WTC11 (cell line): ENCODE measurements around the gene RPL35. TPM values are rescaled to one million over a fixed set of nuclear protein-coding genes. Genes with fewer than 3 reads are reported as not detected.

ENCODE experiments used
- ATAC-seq: fragments of 200-7000 bp; cut with Tn5 transposase; 2 replicates; pipeline ENCODE4 v1.10.0; 2021; ENCODE audit warnings: mild to moderate bottlenecking, moderate library complexity
- CTCF ChIA-PET: fragments of 300-600 bp; sonication (Branson Sonifier 250); formaldehyde crosslinking; loops from one replicate; lab custom pipeline; 2021; ENCODE audit warnings: antibody characterized with exemption; lab: Charles Lee
- POLR2A ChIA-PET: fragments of 350-600 bp; sonication (Branson Sonifier 250); formaldehyde crosslinking; loops from one replicate; lab custom pipeline; 2021; ENCODE audit warnings: antibody characterized with exemption; lab: Charles Lee
- DNase-seq: peaks from one replicate; pipeline ENCODE4 v3.0.0; 2021; ENCODE audit warnings: low spot score
- H3K27ac Mint-ChIP-seq: 2 replicates; pipeline ENCODE4 v1.8.0; 2021; ENCODE audit warnings: mixed read lengths
- H3K27me3 Mint-ChIP-seq: 2 replicates; pipeline ENCODE4 v1.8.0; 2021; ENCODE audit warnings: low read depth, mild to moderate bottlenecking, moderate library complexity, mixed read lengths
- H3K36me3 Mint-ChIP-seq: 2 replicates; pipeline ENCODE4 v1.8.0; 2021; ENCODE audit warnings: mixed read lengths
- H3K4me1 Mint-ChIP-seq: 2 replicates; pipeline ENCODE4 v1.8.0; 2022; ENCODE audit warnings: mixed read lengths
- H3K4me3 Mint-ChIP-seq: 2 replicates; pipeline ENCODE4 v1.8.0; 2021; ENCODE audit warnings: mild to moderate bottlenecking, moderate library complexity, mixed read lengths
- H3K9me3 Mint-ChIP-seq: 2 replicates; pipeline ENCODE4 v1.8.0; 2021; ENCODE audit warnings: mixed read lengths
- AFF4 ChIP-seq: sonication (generic); formaldehyde crosslinking; IDR thresholded peaks from 2 replicates; pipeline ENCODE4 v1.8.1; 2023; ENCODE audit warnings: mild to moderate bottlenecking, missing genetic modification reagents, borderline replicate concordance
- CBFB ChIP-seq: sonication (generic); formaldehyde crosslinking; IDR thresholded peaks from 2 replicates; pipeline ENCODE4 v1.8.1; 2022; ENCODE audit warnings: mild to moderate bottlenecking, low read depth, missing genetic modification reagents
- CDX4 ChIP-seq: fragments of 250-450 bp; sonication (Bioruptor Pico); IDR thresholded peaks from 2 replicates; pipeline ENCODE4 v1.9.0; 2021; ENCODE audit warnings: moderate library complexity, mild to moderate bottlenecking, inconsistent platforms, borderline replicate concordance
- CREB1 ChIP-seq: sonication (generic); formaldehyde crosslinking; IDR thresholded peaks from 2 replicates; pipeline ENCODE4 v1.8.0; 2023; ENCODE audit warnings: mild to moderate bottlenecking, missing genetic modification reagents
- ESRRA ChIP-seq: sonication (generic); formaldehyde crosslinking; IDR thresholded peaks from 2 replicates; pipeline ENCODE4 v1.8.1; 2022; ENCODE audit warnings: mild to moderate bottlenecking, missing genetic modification reagents, borderline replicate concordance
- FOXJ3 ChIP-seq: sonication (generic); formaldehyde crosslinking; IDR thresholded peaks from 2 replicates; pipeline ENCODE4 v1.9.0; 2021; ENCODE audit warnings: missing genetic modification reagents, mild to moderate bottlenecking, borderline replicate concordance
- GTF2I ChIP-seq: fragments of 250-450 bp; sonication (Bioruptor Pico); conservative IDR thresholded peaks from 2 replicates; pipeline ENCODE4 v1.4.0; 2021; ENCODE audit warnings: mild to moderate bottlenecking
- JUN ChIP-seq: sonication (generic); formaldehyde crosslinking; IDR thresholded peaks from 2 replicates; pipeline ENCODE4 v1.8.0; 2023; ENCODE audit warnings: mild to moderate bottlenecking, missing genetic modification reagents
- MXD4 ChIP-seq: fragments of 250-450 bp; sonication (Bioruptor Pico); IDR thresholded peaks from 2 replicates; pipeline ENCODE4 v1.8.0; 2021; ENCODE audit warnings: mild to moderate bottlenecking, moderate library complexity, borderline replicate concordance
- MYBL2 ChIP-seq: sonication (generic); formaldehyde crosslinking; IDR thresholded peaks from 2 replicates; pipeline ENCODE4 v1.8.1; 2023; ENCODE audit warnings: mild to moderate bottlenecking, moderate library complexity, missing genetic modification reagents
- PREB ChIP-seq: sonication (generic); formaldehyde crosslinking; IDR thresholded peaks from 2 replicates; pipeline ENCODE4 v1.8.1; 2022; ENCODE audit warnings: mild to moderate bottlenecking, missing genetic modification reagents, moderate library complexity, borderline replicate concordance
- TCF7 ChIP-seq: sonication (generic); formaldehyde crosslinking; IDR thresholded peaks from 2 replicates; pipeline ENCODE4 v1.8.0; 2022; ENCODE audit warnings: mild to moderate bottlenecking, low read depth, missing genetic modification reagents, moderate library complexity
- TEAD4 ChIP-seq: sonication (generic); formaldehyde crosslinking; IDR thresholded peaks from 2 replicates; pipeline ENCODE4 v1.8.0; 2022; ENCODE audit warnings: mild to moderate bottlenecking, missing genetic modification reagents
- ZBTB21 ChIP-seq: sonication (generic); formaldehyde crosslinking; IDR thresholded peaks from 2 replicates; pipeline ENCODE4 v1.8.1; 2023; ENCODE audit warnings: mild to moderate bottlenecking, missing genetic modification reagents, borderline replicate concordance
- ZNF121 ChIP-seq: sonication (generic); formaldehyde crosslinking; IDR thresholded peaks from 2 replicates; pipeline ENCODE4 v1.8.0; 2023; ENCODE audit warnings: missing genetic modification reagents
- ZNF138 ChIP-seq: sonication (generic); formaldehyde crosslinking; conservative IDR thresholded peaks from 2 replicates; pipeline ENCODE4 v1.8.1; 2022; ENCODE audit warnings: mild to moderate bottlenecking, moderate library complexity, missing genetic modification reagents
- ZNF232 ChIP-seq: sonication (generic); formaldehyde crosslinking; IDR thresholded peaks from 2 replicates; pipeline ENCODE4 v1.8.0; 2022; ENCODE audit warnings: mild to moderate bottlenecking, missing genetic modification reagents
- ZNF396 ChIP-seq: fragments of 250-450 bp; sonication (Bioruptor Pico); IDR thresholded peaks from 2 replicates; pipeline ENCODE4 v1.8.0; 2021; ENCODE audit warnings: mild to moderate bottlenecking, moderate library complexity, borderline replicate concordance
- ZNF416 ChIP-seq: fragments of 250-450 bp; sonication (Bioruptor Pico); IDR thresholded peaks from 2 replicates; pipeline ENCODE4 v1.9.0; 2021; ENCODE audit warnings: mild to moderate bottlenecking, inconsistent platforms
- ZNF671 ChIP-seq: fragments of 250-450 bp; sonication (Bioruptor Pico); IDR thresholded peaks from 2 replicates; pipeline ENCODE4 v1.8.0; 2021; ENCODE audit warnings: mild to moderate bottlenecking
- total RNA-seq: library from RNA; stranded (reverse); gene quantifications from 3 replicates; pipeline ENCODE4 v1.2.3, GENCODE V29; 2021

RPL35 gene
- total RNA-seq, 1 experiment from 2014 or later: 1,710 TPM

GRCh38 chr9:124860582-124861341, 995 bp downstream of the RPL35 start:
- ATAC-seq (no peak), DNase-seq (no peak)
- Mint-ChIP-seq H3K27me3 (no peaks in the 10 kb centered on the region), H3K36me3 (peaks cover 44% of the 10 kb centered on the region), H3K4me3 (peak overlapping the region; percentile 91), H3K27ac (peak overlapping the region; percentile 98), H3K9me3 (no peaks in the 10 kb centered on the region), H3K4me1 (peaks cover 14% of the 10 kb centered on the region)
- ChIA-PET CTCF (interaction anchor here (0.9 to 3.8 kb wide), 7 partner anchors 8 to 371 kb away, joined by 3 to 30 read pairs (median 17); partner anchors contain the start of genes NR6A1, OLFML2A and WDR38), POLR2A (interaction anchor here (0.6 to 1.8 kb wide), 5 partner anchors 8 to 89 kb away, joined by 3 to 9 read pairs (median 3); partner anchors contain the start of genes NR6A1 and WDR38)
- TF ChIP-seq CDX4 (CRISPR knock-in tag): no peak
- no peak for TF ChIP-seq GTF2I (CRISPR knock-in tag)
- 0 out of 2 replicates have a peak, but pooled peaks have one; percentile 5 for TF ChIP-seq CBFB (CRISPR knock-in tag)
- TF ChIP-seq ZBTB21 (CRISPR knock-in tag): peak; percentile 33; the same call in 1 of the 2 replicates
- no peak for TF ChIP-seq ZNF232
- no peak for TF ChIP-seq ZNF671 (CRISPR knock-in tag)
- TF ChIP-seq JUN (CRISPR knock-in tag): no peak
- TF ChIP-seq ZNF121 (CRISPR knock-in tag): no peak
- no peak for TF ChIP-seq ESRRA (CRISPR knock-in tag)
- no peak for TF ChIP-seq ZNF416 (CRISPR knock-in tag)
- no peak for TF ChIP-seq TEAD4 (CRISPR knock-in tag)
- no peak for TF ChIP-seq PREB
- TF ChIP-seq ZNF138 (CRISPR knock-in tag): no peak
- TF ChIP-seq MXD4 (CRISPR knock-in tag): no peak

- H3K27me3 Mint-ChIP-seq: no peaks in the 10 kb centered on the region
- DNase-seq (no peak), ATAC-seq (no peak)
- peak overlapping the region; percentile 98 for H3K27ac Mint-ChIP-seq
- no peaks in the 10 kb centered on the region for H3K9me3 Mint-ChIP-seq
- peaks cover 14% of the 10 kb centered on the region for H3K4me1 Mint-ChIP-seq
- peaks cover 44% of the 10 kb centered on the region for H3K36me3 Mint-ChIP-seq
- peak overlapping the region; percentile 91 for H3K4me3 Mint-ChIP-seq
- POLR2A ChIA-PET: no interaction called here
- CTCF ChIA-PET: interaction anchor here (1.8 to 3.8 kb wide), 4 partner anchors 19 to 89 kb away, joined by 4 to 22 read pairs (median 18); partner anchors contain the start of genes NR6A1 and OLFML2A
- TF ChIP-seq MYBL2 (CRISPR knock-in tag) (no peak), ZNF396 (CRISPR knock-in tag) (no peak), CREB1 (CRISPR knock-in tag) (no peak), TCF7 (no peak), FOXJ3 (CRISPR knock-in tag) (no peak), AFF4 (no peak)
Measured at GRCh38 chr9:124859803-124860581, 1.8 kb downstream of the RPL35 start.
